ENCODE measurements around the gene SLCO3A1.
"Not testable (repeated sequence)": the region's sequence is repeated elsewhere in the genome, so short reads cannot be mapped to it uniquely, and the experiment has no call there.

DNA sequence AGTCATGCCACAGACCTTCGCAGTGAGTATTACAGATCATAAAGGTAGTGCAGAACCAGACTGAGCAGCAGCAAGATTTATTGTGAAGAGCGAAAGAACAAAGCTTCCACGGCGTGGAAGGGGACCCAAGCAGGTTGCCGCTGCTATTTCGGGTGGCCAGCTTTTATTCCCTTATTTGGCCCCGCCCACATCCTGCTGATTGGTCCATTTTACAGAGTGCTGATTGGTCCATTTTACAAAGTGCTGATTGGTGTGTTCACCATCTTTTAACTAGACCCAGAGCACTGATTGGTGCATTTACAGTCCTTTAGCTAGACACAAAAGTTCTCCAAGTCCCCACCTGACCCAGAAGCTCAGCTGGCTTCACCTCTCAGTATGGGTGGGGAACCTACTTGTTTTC, 110.2 kb downstream of the SLCO3A1 start:
- not testable (repeated sequence) for TF ChIP-seq SP1 (IDR thresholded peaks at IDR 0.05; ENCODE audit: low read depth, low read length); KDM1A (IDR thresholded peaks at IDR 0.05; ENCODE audit: borderline replicate concordance, low read length); JUND (IDR thresholded peaks at IDR 0.05; ENCODE audit: low read length)
- TF ChIP-seq, protein P1, sequence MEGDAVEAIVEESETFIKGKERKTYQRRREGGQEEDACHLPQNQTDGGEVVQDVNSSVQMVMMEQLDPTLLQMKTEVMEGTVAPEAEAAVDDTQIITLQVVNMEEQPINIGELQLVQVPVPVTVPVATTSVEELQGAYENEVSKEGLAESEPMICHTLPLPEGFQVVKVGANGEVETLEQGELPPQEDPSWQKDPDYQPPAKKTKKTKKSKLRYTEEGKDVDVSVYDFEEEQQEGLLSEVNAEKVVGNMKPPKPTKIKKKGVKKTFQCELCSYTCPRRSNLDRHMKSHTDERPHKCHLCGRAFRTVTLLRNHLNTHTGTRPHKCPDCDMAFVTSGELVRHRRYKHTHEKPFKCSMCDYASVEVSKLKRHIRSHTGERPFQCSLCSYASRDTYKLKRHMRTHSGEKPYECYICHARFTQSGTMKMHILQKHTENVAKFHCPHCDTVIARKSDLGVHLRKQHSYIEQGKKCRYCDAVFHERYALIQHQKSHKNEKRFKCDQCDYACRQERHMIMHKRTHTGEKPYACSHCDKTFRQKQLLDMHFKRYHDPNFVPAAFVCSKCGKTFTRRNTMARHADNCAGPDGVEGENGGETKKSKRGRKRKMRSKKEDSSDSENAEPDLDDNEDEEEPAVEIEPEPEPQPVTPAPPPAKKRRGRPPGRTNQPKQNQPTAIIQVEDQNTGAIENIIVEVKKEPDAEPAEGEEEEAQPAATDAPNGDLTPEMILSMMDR (IDR thresholded peaks at IDR 0.05; ENCODE audit: control extremely low read depth in 1 of 3, insufficient read depth in 1 of 3, low read depth in 1 of 3, low read length in 3 of 3), result not testable (repeated sequence)
- TF ChIP-seq, protein P2, sequence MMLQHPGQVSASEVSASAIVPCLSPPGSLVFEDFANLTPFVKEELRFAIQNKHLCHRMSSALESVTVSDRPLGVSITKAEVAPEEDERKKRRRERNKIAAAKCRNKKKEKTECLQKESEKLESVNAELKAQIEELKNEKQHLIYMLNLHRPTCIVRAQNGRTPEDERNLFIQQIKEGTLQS (IDR thresholded peaks at IDR 0.05; ENCODE audit: insufficient read depth, low read depth, low read length), result not testable (repeated sequence)
